Stimulated activated CD8-positive, alpha-beta memory T cell treated with anti-CD3 and anti-CD28 coated beads, Interleukin-2, amount 100 ng/mL, for 1 hour (primary cell): ENCODE results near the gene NPRL2.
A peak's percentile ranks its signal among the peaks of the same experiment; 100 is the strongest.
"Not testable (repeated sequence)": the region's sequence is repeated elsewhere in the genome, so short reads cannot be mapped to it uniquely, and the experiment has no call there.

Experiments
- DNase-seq, 2 donors: peaks; one replicate each; pipeline ENCODE4 v3.0.0-alpha.2; 2020; ENCODE audit warnings: low read depth in 2 of 2

Gene NPRL2

DNA sequence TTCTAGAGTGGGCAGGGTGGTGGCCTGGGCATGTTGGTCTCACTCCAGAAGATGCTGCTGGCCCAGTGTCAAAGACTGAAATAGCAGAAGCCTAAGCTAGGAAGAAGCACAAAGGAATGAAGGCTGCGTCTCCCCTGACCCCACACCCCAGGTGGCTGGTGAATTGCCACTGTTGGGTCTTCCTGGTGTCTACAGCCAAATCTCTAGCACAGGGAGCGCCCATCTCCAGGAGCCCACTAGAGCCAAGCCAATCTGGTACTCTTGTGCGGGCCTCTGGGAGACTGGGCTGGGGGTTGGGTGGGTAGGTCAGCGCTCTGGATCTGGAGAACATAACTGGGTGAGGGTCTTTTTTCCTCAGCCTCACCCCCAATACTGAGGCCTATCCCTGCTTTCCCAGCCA, 23.4 kb downstream of the NPRL2 start:
- DNase-seq, result no peak

DNA sequence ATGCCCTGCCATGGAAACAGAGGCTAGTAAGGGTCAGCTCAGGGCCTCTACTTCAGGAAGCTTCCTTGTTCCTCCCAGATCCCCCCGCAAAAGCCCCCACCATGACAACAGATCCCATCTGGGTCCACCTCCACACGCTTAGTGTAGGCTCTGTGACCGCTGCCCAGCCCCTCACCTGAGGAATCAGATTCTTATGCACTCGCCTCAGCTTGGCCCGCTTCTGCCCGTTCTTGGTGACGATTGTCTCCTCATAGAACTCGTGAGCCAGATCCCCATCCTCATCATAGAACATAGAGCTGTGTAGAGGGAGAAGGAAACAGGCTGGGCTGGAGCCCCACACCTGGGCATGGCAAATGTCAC, 24.4 kb downstream of the NPRL2 start:
- no peak for DNase-seq

DNA sequence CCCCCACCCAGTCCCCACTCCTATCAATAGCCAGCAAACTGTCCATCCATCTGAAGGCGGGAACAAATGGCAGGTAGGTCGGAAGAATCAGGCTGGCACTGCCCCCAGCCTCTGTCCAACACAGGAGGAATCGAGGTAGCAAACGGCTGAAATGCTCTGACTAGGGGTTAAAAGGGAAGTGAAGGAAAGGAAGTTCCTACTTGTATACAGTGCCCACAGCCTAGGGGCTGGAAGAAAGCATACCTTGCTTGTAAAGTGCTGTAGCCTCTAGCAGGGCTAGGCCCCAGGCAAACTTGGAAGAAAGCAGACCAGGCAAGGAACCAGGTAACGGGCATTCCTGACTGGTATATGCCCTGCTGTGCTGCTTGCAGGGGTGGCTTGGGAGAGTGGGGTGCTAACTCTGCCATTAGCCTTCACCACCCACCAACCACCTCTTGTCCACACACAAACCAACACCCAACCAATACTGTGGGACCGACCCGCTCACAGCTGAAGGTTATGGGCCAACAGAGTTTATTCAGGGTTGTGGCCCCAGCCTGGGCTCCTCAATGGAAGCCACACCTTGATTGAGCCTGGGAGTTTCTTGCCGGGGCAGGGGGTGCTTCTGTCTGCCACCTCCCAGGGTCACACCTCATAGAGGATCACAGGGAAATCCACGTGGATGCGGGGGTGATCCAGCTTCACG, 24.9 kb downstream of the NPRL2 start:
- no peak for DNase-seq

DNA sequence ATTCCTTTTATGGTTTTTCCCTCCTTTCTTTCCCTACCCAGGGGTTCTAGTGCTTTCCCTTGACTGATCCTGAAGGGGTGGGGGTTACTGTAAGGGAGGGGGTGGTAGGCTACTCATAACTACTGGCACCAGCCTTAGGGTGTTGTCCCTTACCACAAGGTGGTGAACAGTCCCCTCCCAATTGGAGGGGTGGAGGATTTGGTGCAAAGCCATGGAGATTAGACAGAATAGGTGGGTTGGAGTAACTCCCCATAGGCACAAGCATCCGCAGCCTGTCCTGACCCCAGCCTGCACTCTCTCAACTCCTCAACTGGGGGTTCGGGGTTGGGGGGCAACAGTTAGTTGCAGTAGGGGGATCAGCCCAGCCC, 25.5 kb downstream of the NPRL2 start:
- DNase-seq, result no peak

DNA sequence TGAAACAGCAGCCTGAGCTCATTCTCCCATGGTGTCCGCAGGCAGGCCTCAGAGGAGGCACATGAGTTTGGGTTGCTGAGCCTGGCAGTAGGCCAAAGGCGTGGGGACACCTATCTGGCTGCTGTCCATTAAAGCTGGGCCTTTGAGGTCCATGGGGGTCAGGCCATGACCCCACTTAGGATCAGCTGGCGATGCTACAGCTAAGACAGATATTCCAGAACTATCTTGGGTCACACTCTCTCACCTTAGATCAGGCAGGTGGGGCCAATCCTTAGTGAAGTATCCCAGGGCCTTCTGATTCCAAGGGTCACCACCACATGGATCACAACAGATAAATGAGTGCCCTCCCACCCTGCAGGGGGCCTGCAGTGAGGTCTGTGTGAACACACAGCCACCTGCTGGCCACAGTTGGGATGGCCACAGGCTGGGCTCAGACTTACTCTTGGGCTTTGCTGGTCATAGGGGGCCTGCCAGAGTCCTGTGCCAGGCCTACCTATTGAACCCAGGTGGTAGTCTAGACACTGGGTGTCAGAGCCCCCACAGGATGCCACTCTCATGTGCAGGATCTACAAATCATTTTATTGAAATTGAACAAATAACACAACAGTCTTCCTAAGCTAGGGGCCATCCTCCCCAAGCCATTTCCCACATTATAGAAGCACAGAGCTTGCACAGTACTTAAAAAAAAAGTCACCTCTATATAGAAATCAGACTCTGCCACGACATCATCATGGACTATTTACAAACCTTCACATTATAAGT, 26.0 kb downstream of the NPRL2 start:
- DNase-seq, result no peak

DNA sequence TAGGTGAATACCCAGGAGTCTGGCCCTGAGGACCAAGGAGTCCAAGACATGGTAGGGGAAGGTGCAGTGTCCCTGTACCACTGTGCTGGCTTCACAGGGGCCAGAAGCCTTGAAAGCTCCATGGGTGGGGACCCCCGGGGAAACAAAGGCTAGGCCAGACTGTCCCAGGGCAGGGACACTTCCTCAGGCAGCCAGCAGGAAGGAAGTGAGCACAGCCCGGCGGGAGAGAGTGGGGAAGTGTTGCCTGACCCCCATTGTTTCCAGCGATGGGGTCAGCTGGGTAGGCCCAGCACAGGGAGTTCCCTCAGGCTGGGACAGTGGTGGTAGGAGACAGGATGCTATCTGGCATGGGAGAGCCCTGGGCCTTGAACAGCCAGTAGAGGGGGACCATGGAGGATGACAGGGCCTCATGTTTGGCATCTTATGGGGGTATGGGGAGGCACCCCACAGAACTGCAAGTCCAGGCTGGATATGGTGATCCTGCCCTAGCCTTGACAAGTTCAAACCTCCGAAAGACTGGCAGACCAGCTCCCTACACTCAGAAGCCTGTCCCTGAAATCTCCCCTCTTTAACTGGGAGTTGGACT, 26.9 kb downstream of the NPRL2 start:
- DNase-seq, result no peak

DNA sequence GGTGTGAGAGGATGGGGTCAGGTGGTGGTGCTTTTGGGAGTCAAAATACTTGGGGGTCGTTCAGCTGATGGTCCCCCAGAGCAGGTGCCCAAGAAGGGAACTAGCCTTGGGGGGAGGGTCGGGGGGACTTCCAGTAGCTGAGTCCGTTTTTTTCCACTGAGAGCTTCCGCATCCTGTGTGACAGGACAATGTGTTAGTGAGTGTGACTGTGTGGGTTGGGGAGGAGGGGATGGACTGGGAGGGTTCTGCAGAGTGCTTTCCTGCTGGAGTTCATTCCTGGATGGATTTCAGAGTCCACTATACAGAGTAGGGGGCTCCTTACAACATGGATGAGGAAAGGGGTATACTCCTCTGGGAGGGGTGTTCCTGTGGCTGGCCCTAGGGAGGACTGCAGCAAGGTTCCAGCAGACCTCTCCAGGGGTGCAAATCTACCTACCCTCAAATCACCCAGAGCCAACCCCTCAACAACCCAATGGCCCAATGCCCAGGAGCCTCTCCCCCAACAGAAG, 27.4 kb downstream of the NPRL2 start:
- no peak for DNase-seq

DNA sequence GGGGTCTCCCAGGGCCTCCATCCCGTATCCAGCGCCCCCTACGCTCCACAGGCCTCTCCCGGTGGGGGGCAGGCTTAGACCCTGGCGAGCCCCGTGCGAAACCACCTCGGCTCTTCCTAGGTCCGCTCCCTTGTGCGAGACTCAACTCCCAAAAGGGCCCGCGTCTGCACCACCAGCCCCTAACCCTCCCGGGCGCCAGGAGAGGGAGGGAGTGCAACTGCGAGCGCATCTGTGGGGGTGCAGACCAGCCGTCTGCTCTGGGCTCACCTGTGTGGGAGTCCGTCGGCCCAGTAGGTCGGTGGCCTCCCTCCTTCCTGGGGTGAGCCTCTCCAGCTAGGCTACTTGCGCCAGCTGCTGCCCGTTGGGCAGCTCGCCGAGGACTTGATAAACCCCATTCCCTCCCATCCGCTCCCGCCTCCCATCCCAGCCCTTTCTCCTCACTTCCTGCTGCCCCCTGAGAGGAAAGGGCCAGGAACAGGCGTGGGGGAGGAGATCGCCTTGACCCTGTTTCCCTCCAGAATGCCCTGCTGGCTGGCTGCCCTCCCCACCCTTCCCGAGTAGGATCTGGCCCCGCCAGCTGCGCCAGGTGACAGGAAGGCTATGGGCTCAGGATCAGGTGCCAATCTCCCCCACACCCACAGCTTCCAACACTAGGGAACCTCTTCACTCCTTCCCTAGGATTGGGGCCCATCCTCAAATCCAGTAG, 28.0 kb downstream of the NPRL2 start, which contains the start of gene HYAL2:
Gene HYAL2 (minus strand): TSS at position 360 of the 706 bp plus-strand sequence. CDS start 2,256 bp downstream, outside the sequence.
- no peak for DNase-seq

DNA sequence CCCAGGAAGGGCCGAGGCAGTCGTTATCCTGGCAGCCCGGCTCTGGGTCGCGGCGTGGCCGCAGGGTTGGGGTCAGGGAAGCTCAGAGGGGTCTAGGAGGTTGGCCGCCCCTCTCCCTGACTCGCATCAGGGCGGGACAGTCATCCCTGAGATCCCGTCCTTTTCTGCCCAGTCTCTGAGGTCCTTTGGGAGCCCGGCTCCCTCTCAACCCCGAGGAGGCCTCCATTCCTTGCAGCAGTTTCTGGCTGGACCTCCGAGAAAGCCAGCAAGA, 28.5 kb downstream of the NPRL2 start:
- DNase-seq, result no peak

DNA sequence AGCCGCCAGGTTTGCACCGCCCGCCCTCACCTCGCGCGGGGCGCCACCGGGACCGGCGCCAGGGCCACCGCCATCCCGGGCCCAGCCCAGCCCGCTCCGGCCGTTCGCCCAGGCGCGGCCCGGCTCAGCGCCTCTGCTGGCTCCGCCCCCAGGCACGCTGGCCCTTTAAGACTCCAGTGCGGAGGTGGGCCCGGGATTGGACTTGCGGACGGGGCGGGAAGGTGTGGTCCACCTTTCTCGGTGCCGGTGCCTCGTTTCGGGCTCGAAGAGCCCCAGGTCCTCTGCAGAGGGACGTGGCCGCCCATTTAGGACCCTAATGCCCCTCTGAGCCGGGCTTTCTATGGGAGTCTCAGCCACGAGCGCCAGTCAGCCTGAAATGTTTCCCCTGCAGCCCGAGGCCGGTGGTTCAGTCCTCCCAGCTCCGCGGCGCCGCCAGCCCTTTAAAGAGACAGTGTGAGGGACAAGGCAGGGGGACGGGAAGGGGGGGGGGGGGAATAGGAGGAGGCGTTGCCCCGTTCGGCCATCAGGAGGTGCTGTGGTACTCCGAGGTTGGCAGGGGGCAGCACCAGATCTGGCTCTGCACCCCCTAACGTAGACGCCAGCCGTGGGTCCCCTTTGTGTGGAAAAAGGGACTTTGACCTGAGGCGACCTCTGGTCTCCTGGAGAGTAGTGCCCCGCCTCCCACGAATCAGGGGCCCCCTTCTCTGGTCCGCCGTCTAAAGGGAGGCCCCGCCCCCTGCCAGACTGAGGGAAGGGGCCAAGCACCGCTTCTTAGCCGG, 29.1 kb downstream of the NPRL2 start:
- peak; percentile 56 to 68 for DNase-seq

DNA sequence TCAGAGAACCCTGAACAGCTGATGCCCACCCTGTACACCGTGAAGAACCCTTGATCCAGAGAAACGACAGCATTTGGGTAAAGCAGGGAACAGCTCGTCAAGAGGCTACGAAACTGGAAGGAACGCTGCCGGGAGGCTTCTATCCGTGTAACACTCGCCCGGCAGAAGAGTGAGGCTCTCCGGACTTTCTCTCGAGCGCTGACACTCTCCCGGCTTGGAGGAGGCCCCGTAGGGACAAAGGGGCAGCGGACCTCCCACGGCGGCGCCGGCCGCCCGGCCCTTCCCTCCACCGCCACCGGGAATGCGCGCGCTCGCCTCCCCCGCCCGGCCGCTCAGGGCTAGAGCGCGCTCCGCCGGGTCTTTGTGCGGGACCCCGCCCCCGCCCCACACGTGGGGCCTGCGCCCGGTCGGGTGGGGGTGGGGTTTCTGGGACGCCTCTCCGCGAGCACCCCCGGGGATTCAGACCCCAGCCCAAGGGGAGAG, 29.7 kb downstream of the NPRL2 start:
- DNase-seq, result peak in 1 of 2 donors; percentile 39

DNA sequence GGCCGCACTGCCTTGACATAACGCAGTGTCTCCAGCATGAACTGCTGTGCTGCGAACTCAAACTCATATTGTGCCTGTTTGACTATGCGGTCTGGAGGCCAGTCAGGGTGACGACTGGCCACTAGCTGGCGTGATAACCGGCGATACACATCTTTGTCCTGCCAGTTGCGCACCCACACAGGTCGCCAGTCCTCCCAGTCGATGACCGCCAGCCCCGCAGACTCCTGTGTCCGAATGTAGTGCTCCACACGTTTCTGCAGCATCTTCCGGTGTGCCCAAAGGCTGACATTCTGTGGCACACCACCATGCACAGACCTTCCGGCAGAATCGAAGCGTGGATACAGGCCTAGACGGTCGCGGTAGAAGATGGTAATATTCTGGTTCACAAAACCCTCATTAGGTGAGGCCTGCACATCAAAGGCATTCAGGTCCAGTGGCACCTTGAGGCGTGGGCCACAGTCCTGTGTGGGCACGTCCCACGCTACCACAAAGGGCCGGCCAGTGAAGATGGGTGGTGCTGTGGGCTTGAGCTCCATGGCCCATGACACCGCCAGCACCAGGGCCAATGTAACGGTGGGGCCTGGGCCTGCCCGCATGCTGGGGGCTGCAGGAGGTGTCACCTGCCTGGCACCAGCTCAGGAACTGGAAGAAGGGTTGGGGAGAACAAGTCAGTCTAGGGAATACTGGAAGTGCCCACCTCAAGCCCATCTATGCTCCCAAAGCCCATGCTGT, 30.5 kb downstream of the NPRL2 start:
- no peak for DNase-seq

DNA sequence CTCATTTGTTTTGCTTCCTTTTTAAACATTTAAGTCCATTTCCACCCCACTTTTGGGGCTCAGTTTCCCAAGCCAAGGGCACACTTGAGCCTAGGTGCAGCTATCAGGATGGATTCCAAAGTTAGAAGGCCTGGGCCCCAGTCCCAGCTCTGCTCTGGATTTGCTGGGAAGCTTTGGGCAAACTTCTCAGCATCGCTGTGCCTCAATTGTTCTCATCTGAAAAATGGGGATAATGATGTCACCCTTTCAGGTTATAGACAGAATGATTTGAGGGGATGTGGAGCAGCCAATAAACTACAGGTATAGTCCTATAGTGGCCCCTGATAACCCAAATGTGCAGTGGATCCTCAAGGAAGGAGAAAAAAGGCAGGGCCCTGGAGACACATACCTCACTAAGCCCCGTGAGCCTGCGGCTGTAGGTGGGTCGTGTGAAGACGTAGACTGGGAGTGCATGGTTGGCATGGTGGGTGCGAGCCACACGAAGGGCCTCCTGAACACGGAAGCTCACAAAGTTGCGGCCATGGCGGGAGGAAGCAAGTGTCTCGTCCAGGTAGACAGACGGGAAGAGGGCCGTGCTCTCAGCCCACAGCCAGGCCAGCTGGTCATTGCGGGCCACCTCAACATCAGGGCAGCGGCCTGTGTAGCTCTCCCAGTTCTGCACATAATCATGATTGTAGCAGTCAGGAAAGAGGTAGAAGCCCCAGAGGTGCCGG, 31.2 kb downstream of the NPRL2 start:
- no peak for DNase-seq

DNA sequence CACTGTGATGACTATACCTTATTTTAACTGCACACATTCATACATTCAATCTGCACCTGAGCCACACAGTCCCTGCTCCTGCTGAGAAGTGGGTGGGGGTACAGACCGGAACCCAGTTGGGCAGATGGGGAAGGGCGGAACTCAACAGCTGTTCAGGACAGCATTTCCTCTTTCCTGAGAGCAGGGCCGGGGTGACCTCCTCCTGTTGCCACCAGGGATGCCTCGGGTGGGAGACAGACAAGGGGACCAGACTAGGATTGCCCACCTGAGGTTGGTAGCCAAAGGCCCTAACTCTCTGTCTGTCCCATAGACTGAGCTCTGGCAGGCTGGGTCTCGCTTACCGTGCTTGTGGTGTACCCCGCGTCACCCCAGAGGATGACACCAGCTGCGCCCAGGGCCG, 32.0 kb downstream of the NPRL2 start:
- no peak for DNase-seq

DNA sequence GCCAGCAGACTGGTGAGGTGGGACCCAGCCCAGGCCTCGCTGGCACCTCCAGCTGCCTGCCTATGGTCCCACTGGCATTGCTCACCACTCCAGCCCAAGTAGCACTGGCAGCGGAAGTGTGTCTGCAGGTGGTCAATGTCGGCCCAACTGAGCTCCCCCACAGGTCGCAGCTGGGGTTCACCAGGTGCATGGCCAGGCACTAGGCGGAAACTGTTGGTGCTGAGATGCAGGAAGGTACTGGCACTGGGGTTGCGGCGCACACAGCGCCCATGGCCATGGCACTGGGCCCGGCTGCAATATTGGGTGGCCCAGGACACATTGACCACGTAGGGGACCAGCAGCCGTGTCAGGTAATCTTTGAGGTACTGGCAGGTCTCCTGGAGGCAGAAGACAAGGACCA, 32.4 kb downstream of the NPRL2 start:
- DNase-seq, result no peak

DNA sequence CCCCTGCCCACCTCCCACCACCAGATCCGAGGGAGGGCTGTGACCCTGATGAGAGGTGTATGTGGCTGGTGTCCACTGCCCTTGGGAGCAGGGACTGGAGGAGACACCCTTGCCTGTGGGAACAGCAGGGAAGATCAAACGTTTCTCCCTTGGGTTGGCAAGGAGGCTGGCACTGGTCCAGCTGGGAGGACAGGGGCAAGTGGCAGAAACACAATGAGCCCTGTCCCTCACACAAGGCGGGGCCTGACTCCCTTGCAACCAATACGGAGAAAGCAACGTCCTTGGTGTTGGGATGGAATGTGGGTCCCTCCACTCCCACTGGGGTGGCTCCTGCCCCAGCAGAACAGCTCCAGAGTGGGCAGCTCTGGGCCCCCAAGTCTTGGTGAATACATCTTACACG, 33.3 kb downstream of the NPRL2 start:
- no peak for DNase-seq

DNA sequence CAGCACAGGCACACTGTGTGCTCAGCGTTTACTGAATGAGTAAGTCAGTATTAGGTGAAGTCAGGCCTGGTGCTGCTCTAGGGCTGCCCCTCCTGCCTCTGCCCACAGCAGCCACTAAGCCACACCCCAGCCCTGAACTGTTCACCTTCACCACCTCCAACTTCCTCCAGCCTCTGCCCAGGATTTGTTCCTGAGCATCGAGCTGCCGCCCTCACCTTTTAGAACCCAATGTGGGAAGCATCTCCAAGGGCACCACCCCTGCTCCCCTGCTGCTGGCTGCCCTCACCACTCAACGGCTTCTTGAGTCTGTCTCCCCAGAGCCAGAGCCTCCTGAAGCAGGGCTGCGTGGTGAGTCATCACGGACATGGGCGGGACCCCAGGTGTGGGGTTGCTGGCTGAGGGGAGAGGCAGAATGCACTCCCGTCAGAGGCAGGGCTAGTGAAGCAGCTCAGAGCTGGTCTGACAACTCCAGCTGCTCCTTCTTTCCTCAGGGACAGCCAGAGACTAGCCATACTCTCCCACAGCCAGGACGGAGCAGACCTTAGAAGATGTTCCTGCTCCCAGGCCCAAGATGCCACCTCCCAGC, 33.8 kb downstream of the NPRL2 start:
- peak; percentile 51 to 63 for DNase-seq

DNA sequence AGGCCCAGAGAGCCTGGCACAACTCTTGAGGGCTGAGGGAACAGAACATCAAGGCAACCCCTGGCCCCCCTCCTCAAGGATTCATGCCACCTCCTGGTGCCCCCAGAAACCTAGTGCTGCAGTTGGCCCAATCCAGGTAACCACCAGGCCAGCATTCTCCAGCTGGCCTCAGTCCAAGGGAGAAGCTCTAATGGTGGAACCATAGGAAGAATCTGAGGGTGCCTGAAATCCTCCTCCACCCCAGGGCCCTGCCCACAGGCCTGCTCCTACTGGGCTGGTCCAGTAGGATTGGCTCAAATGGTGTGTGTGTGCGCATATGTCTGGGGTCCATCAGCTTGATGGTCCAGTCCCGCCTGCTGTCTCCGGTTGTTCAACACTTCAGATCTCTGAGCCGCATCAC, 35.8 kb downstream of the NPRL2 start:
- no peak for DNase-seq

DNA sequence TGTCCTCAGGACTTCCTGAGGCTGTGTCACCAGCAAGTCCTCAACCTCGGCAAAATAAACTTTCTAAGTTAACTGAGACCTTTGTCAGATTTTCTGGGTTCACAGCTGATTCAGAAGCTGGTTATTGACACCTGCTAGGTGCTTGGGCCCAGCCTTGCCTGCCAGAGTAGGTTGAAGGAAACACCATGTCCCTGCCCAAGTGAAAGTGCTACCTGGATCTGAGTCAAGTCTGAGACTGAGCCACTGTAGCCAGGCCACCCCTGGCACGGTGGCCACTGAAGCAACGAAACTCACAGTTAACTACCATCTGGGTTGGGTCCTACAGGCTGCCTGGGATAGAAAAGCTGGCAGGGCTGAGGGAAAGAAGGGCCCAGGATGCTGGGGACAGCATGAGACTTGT, 36.2 kb downstream of the NPRL2 start:
- no peak for DNase-seq

DNA sequence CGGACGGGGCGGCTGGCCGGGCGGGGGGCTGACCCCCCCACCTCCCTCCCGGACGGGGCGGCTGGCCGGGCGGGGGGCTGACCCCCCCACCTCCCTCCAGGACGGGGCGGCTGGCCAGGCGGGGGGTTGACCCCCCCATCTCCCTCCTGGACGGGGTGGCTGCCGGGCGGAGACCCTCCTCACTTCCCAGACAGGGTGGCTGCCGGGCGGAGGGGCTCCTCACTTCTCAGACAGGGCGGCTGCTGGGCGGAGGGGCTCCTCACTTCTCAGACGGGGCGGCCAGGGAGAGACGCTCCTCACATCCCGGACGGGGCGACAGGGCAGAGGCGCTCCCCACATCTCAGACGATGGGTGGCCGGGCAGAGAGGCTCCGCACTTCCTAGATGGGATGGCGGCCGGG, 38.5 kb downstream of the NPRL2 start:
- not testable (repeated sequence) for DNase-seq
